GM13976 (cell line): ENCODE data around the gene ALDH4A1.
"Not testable (repeated sequence)": the region's sequence is repeated elsewhere in the genome, so short reads cannot be mapped to it uniquely, and the experiment has no call there.

ENCODE experiments used
- DNase-seq: peaks from one replicate; pipeline ENCODE4 v3.0.0; 2012; ENCODE audit warnings: low spot score
- CTCF ChIP-seq: IDR thresholded peaks from 2 replicates; pipeline ENCODE4 v1.5.1; 2012; ENCODE audit warnings: borderline replicate concordance, mild to moderate bottlenecking; ENCODE audit not compliant: insufficient read depth; ENCODE audit errors: extremely low read depth, missing control alignments, control extremely low read depth
- in situ Hi-C: fragments of 300-500 bp; cut with MboI; formaldehyde crosslinking; loops from one replicate; pipeline ENCODE4 v1.12.0; 2022; ENCODE audit warnings: low sequenced_read_pairs, mixed read lengths, inconsistent platforms; ENCODE audit not compliant: unreplicated experiment

ALDH4A1 gene

GRCh38 chr1:18900303-18900841, 2.0 kb downstream of the ALDH4A1 start:
- in situ Hi-C loops = loop anchor here (25.0 kb wide), 1 partner anchor 187 kb away; no protein-coding TSS in a partner anchor
- TF ChIP-seq CTCF = no peak
- no peak for DNase-seq

GRCh38 chr1:18899363-18900049, 2.8 kb downstream of the ALDH4A1 start:
- no peak for TF ChIP-seq CTCF
- in situ Hi-C loops = loop anchor here (25.0 kb wide), 1 partner anchor 188 kb away; no protein-coding TSS in a partner anchor
- no peak for DNase-seq

DNA sequence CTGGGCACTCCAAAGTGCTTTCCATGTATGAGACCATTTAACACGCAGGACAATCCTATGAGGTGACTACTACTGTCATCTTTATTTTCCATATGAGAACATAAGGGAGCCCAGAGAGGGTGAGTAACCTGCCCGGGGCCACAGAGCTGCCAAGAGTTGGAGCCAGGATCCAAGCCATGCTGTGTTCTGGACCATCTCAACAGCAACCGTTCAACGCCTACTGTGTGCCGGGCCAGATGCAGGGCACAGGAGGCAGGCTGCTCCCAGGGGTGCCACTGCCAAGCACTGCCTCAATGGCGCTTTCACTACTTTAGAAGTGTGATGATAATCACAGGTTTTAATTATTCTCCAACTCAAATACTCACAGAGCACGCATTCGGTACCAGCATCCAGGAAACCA, 3.8 kb downstream of the ALDH4A1 start:
- in situ Hi-C loops = no loop called here
- no peak for TF ChIP-seq CTCF
- DNase-seq = no peak

GRCh38 chr1:18895317-18895716, 7.0 kb downstream of the ALDH4A1 start:
- in situ Hi-C loops = no loop called here
- DNase-seq = no peak
- TF ChIP-seq CTCF = no peak

DNA sequence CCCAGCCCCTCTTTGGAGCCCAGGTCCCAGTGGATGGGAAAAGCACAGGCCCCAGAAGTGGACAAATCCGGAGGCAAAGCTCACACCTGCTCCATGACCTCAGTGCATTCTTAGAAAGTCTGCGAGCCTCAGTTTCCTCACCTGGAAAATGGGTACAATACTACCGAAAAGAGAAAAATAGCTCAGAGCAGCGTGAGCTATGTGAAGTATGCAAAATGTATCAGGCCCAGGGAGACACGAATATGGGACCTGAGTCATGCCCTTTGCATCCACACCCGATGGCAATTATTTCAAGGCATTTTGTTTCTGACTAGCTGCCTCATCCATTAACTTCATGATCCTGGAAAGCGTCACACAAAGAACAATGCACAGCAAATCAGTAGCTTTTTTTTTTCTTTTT, 9.2 kb downstream of the ALDH4A1 start:
- in situ Hi-C loops = no loop called here
- no peak for DNase-seq
- no peak for TF ChIP-seq CTCF

- DNase-seq, in situ Hi-C loops: not testable (repeated sequence)
These were observed 10.5 kb downstream of the ALDH4A1 start for GRCh38 chr1:18891858-18892257.

DNA sequence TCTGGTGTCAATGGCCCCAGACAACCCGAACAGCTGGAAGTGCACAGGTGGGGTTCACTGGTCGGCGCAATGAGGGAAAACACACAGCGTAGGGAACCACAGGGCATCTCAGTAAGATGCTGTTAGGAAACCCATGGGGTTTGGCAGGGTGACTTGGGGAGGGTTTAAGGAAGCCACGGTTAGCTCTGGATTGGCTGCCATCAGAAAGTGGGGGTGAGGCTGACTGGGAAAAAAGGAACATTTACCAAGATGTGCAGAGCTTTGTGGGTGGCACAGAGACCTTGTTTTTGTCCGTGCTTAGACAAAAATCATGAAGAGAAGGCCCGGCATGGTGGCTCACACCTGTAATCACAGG, 11.0 kb downstream of the ALDH4A1 start:
- no peak for TF ChIP-seq CTCF

More for the DNA sequence above, 11.0 kb downstream of the ALDH4A1 start:
- in situ Hi-C loops = no loop called here
- no peak for DNase-seq
